Cardiac muscle cell (in vitro differentiated cells and primary cell): ENCODE measurements around the gene EIF1B. TPM values are rescaled to one million over a fixed set of nuclear protein-coding genes. Genes with fewer than 3 reads are reported as not detected.
A peak's percentile ranks its signal among the peaks of the same experiment; 100 is the strongest.

Experiments used
- DNase-seq, 2 donors: peaks; one replicate each; pipeline versions ENCODE4 v3.0.0 to v3.0.0-alpha.2; 2010 to 2017; ENCODE audit warnings: low read depth in 1 of 2, low spot score in 1 of 2
- H3K27ac ChIP-seq: fragments of 200-600 bp; sonication (generic); 2 replicates; pipeline ENCODE4 v1.5.1; 2016
- H3K27me3 ChIP-seq: fragments of 200-600 bp; sonication (generic); 2 replicates; pipeline ENCODE4 v1.6.0; 2016; ENCODE audit warnings: control low read depth
- H3K36me3 ChIP-seq: fragments of 200-600 bp; sonication (generic); 2 replicates; pipeline ENCODE4 v1.5.1; 2016; ENCODE audit warnings: control low read depth
- H3K4me1 ChIP-seq: fragments of 200-600 bp; sonication (generic); 2 replicates; pipeline ENCODE4 v1.8.1; 2017; ENCODE audit warnings: low read depth, mild to moderate bottlenecking, mixed run types
- H3K4me3 ChIP-seq: fragments of 200-600 bp; sonication (generic); 2 replicates; pipeline ENCODE4 v1.5.1; 2016; ENCODE audit warnings: mild to moderate bottlenecking
- H3K9me3 ChIP-seq: fragments of 200-600 bp; sonication (generic); 2 replicates; pipeline ENCODE4 v1.5.1; 2017; ENCODE audit warnings: low read depth, mild to moderate bottlenecking, control low read depth
- polyA plus RNA-seq: library from polyadenylated mRNA; unstranded; fragments of >200 nt; fragmentation: Nextera tagmentation; extraction: Ambion mirVana; gene quantifications from 2 replicates; pipeline ENCODE4 v1.2.1, GENCODE V29; 2016
- total RNA-seq: library from RNA; depleted of rRNA; stranded (reverse); fragments of >200 nt; gene quantifications from 2 replicates; pipeline ENCODE4 v1.2.3, GENCODE V29; 2016
- TF ChIP-seq, protein P1 (sequence below): IDR thresholded peaks from 2 replicates; pipeline ENCODE4 v1.5.1; 2012; ENCODE audit warnings: low read depth, mild to moderate bottlenecking, low read length

The EIF1B gene
- total and polyA plus RNA-seq, 2 experiments from 2014 or later: 23.3 to 187 TPM

DNA sequence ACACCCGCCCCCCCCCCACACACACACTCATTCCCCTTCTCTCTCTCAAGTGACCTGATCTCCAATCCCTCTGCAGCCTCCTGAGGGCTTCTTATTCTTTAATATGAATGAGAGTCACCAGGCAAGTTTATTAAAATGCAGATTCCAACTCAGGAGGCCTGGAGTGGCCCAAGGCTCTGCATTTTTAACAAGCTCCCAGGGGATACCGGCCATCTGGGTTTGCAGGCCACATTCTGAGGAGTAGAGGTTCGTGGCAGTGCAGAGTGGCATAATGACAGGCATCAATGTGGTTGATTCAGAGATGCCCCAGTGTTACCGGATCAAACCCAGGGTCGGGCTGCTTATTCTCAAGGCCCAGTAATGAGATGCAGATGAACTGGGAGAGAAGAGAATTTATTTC, 18.9 kb downstream of the EIF1B start:
- DNase-seq: no peak
- H3K27ac ChIP-seq: peak overlapping the region; percentile 35
- no peaks in the 10 kb centered on the region for H3K9me3 ChIP-seq
- H3K4me1 ChIP-seq: peaks cover 3% of the 10 kb centered on the region
- H3K4me3 ChIP-seq: no peak overlapping the region
- no peaks in the 10 kb centered on the region for H3K27me3 ChIP-seq
- no peaks in the 10 kb centered on the region for H3K36me3 ChIP-seq
- TF ChIP-seq, protein P1, sequence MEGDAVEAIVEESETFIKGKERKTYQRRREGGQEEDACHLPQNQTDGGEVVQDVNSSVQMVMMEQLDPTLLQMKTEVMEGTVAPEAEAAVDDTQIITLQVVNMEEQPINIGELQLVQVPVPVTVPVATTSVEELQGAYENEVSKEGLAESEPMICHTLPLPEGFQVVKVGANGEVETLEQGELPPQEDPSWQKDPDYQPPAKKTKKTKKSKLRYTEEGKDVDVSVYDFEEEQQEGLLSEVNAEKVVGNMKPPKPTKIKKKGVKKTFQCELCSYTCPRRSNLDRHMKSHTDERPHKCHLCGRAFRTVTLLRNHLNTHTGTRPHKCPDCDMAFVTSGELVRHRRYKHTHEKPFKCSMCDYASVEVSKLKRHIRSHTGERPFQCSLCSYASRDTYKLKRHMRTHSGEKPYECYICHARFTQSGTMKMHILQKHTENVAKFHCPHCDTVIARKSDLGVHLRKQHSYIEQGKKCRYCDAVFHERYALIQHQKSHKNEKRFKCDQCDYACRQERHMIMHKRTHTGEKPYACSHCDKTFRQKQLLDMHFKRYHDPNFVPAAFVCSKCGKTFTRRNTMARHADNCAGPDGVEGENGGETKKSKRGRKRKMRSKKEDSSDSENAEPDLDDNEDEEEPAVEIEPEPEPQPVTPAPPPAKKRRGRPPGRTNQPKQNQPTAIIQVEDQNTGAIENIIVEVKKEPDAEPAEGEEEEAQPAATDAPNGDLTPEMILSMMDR: no peak

- Histone ChIP-seq H3K27me3 (no peaks in the 10 kb centered on the region), H3K27ac (no peak overlapping the region), H3K4me3 (no peak overlapping the region), H3K9me3 (no peaks in the 10 kb centered on the region), H3K36me3 (no peaks in the 10 kb centered on the region), H3K4me1 (peaks cover 3% of the 10 kb centered on the region)
- no peak for DNase-seq
- TF ChIP-seq, protein P1: no peak
Measured at GRCh38 chr3:40329071-40329470, 19.6 kb downstream of the EIF1B start.

DNA sequence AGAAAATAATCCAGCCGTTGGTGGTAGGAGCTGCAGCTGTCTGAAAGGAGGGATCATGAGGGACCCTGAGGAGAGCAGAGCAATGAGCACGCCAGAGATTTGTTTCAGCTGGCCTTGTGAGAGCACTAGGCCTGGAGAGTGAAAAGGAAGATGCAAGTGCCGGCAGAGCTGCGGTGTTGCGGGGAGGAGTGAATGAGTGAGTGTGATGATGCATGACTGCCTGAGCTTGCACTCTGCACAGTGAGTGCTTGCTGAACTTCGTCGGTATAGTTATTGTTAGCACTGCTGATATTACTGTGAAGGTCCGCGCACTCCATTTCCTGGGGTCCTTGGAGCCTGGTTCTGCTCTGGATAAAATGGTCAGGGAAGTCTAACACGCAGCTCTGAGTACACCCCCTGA, 23.2 kb downstream of the EIF1B start:
- DNase-seq: no peak
- no peak overlapping the region for H3K4me3 ChIP-seq
- H3K4me1 ChIP-seq: peaks cover 20% of the 10 kb centered on the region
- H3K36me3 ChIP-seq: no peaks in the 10 kb centered on the region
- H3K27ac ChIP-seq: no peak overlapping the region
- TF ChIP-seq, protein P1: no peak
- H3K27me3 ChIP-seq: no peaks in the 10 kb centered on the region
- no peaks in the 10 kb centered on the region for H3K9me3 ChIP-seq

GRCh38 chr3:40333416-40333815, 23.9 kb downstream of the EIF1B start:
- TF ChIP-seq, protein P1: no peak
- Histone ChIP-seq H3K27ac (no peak overlapping the region), H3K36me3 (no peaks in the 10 kb centered on the region), H3K4me3 (no peak overlapping the region), H3K9me3 (no peaks in the 10 kb centered on the region), H3K4me1 (peaks cover 17% of the 10 kb centered on the region), H3K27me3 (no peaks in the 10 kb centered on the region)
- no peak for DNase-seq

GRCh38 chr3:40333852-40334251, 24.3 kb downstream of the EIF1B start:
- TF ChIP-seq, protein P1: no peak
- Histone ChIP-seq H3K27ac (no peak overlapping the region), H3K4me3 (no peak overlapping the region), H3K4me1 (peaks cover 17% of the 10 kb centered on the region), H3K27me3 (no peaks in the 10 kb centered on the region), H3K36me3 (no peaks in the 10 kb centered on the region), H3K9me3 (no peaks in the 10 kb centered on the region)
- no peak for DNase-seq

DNA sequence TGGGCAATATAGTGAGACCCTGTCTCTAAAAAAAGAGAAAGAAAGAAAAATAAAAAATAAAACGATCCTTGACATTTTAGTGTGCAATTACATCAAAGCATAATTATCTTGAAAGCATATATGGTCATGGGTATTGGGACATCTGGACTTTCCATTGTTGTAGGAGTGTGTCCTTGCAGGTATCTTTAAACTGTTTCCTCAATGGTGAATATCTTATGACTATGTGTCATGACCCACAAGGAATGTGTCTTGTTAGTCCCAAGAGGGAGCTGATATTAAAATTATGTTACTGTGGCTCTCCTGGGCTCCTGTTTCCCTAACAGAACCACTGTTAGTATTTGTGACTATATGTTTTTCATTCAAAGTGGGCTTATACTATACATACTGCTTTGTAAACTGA, 26.6 kb downstream of the EIF1B start:
- TF ChIP-seq, protein P1: no peak

More for the DNA sequence above, 26.6 kb downstream of the EIF1B start:
- no peak for DNase-seq
- H3K4me1 ChIP-seq: peaks cover 17% of the 10 kb centered on the region
- no peaks in the 10 kb centered on the region for H3K36me3 ChIP-seq
- no peaks in the 10 kb centered on the region for H3K27me3 ChIP-seq
- H3K4me3 ChIP-seq: no peak overlapping the region
- no peaks in the 10 kb centered on the region for H3K9me3 ChIP-seq
- peak overlapping the region; percentile 50 for H3K27ac ChIP-seq
